Pulmonary artery endothelial cell (primary cell): ENCODE results near the gene DGKA. TPM values are rescaled to one million over a fixed set of nuclear protein-coding genes. Genes with fewer than 3 reads are reported as not detected.
A peak's percentile ranks its signal among the peaks of the same experiment; 100 is the strongest.
"Not testable (repeated sequence)": the region's sequence is repeated elsewhere in the genome, so short reads cannot be mapped to it uniquely, and the experiment has no call there.

Experiments used
- DNase-seq: peaks from one replicate; pipeline ENCODE4 v3.0.0-alpha.2; 2011; ENCODE audit warnings: low read depth, low spot score
- total RNA-seq: library from RNA; depleted of rRNA; stranded (reverse); fragments of >200 nt; gene quantifications from 2 replicates; pipeline ENCODE4 v1.2.3, GENCODE V29; 2014

Gene DGKA
- total RNA-seq, 1 donor from 2014 or later = 36.0 TPM

DNA sequence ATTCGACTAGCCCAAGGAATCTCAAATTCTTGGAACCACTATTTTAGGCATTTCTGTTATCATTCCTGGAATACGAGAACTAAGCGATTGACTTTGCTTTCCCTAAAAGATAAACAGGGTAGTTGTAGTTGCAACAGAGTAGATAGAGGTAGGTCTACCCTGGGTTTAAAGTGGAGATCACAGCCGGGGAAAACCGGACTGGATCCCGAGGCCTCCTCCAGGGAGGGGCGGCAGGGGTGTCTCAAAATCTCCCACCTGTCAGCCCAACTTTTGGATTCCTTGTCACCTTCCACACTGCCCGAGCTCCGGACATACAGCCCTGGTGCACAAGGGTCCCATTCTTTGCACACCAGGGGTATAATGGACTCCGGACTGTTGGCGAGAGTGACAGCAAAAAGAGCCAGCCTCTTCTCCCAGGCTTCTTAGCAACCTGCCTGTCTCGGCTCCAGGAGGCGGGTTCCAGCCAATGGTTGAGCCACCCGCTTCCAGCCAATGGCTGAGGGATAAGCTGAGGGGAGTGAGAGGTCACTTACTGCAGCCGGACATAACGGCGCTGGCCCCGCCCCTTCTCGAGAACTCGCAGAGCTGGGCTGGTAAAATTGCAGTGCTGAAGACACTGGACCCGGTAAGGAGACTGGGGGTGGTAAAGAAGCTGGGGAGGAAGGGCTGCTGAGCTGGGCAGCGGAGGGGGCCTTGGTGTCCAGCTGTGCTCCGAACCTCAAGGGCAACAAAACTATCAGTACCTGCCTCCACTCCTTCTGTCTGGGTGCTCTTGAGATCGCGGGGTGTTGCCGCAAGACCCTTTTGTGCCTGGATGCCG, 66.0 kb downstream of the DGKA start, which contains the start of gene SUOX:
Gene SUOX, plus strand, starts transcription at position 562 of the 820 bp plus-strand sequence. CDS start 4,946 bp downstream, outside the sequence.
- DNase-seq = peak; percentile 95

DNA sequence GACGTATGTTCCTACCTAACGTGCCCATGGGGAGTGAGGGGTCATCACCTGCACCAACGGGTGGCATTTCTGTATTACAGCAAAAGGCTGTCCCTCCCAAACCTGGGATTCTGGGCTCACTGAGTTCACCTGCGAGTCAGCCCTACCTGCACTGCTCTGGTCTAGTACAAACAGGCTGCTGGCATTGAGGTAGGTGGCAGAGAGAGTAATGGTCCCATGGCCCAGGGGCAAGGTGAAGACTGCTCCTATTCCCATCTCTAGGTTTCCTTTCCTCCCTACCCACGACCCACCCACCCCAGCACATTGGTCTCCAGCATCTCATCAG, 66.5 kb downstream of the DGKA start:
- DNase-seq = no peak

DNA sequence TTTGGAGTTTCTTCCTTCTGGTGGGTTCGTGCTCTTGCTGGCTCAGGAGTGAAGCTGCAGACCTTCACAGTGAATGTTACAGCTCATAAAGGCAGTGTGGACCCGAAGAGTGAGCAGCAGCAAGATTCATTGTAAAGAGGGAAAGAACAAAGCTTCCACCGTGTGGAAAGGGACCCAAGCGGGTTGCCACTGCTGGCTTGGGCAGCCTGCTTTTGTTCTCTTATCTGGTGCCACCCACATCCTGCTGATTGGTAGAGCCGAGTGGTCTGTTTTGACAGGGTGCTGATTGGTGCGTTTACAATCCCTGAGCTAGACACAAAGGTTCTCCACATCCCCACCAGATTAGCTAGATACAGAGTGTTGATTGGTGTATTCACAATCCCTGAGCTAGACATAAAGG, 68.6 kb downstream of the DGKA start:
- not testable (repeated sequence) for DNase-seq

DNA sequence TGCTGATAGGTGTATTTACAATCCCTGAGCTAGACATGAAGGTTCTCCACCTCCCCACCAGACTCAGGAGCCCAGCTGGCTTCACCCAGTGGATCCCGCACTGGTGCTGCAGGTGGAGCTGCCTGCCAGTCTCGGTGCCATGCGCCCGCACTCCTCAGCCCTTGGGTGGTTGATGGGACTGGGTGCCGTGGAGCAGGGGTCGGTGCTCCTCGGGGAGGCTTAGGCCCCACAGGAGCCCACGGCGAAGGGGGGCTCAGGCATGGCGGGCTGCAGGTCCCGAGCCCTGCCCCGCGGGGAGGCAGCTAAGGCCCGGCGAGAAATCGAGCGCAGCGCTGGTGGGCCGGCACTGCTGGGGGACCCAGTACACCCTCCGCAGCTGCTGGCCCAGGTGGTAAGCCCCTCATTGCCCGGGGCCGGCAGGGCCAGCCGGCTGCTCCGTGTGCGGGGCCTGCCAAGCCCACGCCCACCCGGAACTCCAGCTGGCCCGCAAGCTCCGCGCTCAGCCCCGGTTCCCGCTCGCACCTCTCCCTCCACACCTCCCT, 69.1 kb downstream of the DGKA start:
- DNase-seq = not testable (repeated sequence)

DNA sequence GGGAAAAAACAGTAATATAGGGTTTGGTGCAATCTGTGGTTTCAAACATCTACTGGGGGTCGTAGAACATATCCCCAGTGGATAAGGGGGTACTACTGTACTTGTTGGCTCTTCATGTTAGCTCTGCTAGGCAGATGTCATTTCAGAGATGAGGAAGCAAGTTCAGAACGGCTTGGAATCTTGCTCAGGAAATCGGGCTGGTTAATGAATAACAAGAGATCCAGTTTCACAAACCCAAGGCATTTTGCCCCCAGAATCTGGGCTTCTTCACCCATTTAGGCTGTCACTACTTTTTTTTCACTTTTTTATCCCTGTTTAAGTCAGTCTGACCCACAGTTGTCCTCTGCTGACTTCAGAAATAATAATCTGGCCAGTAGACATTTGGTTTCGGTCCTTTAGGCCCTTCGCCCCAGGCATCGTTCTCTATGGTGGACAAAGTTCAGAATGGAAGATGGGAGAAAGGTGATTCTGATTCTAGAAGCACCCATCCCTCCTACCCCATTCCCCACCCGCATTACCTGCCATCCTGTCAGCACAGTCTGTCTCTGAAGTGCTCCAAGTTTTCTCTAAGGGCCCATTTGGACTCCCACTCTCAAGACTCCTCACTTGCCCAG, 70.6 kb downstream of the DGKA start:
- DNase-seq = no peak

DNA sequence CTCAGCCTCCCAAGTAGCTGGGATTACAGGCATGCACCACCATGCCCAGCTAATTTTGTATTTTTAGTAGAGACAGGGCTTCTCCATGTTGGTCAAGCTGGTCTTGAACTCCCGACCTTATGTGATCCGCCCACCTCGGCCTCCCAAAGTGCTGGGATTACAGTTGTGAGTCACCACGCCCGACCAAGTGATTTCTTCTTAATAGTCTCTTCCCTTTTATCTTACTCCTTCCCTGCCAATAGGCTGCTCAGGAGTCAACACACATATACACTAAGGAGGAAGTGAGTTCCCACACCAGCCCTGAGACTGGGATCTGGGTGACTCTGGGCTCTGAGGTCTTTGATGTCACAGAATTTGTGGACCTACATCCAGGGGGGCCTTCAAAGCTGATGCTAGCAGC, 72.4 kb downstream of the DGKA start:
- DNase-seq = not testable (repeated sequence)

Other genes starting within 250 kb of the DGKA start
- gene ITGA7, start 223.3 kb upstream of the DGKA start, total RNA-seq = 0.04 and 0.20 TPM in 2 replicates
- 53.6 and 62.4 TPM in 2 replicates for gene BLOC1S1, start 215.1 kb upstream of the DGKA start, total RNA-seq
- gene RDH5, start 210.8 kb upstream of the DGKA start, total RNA-seq = 0.63 and 0.79 TPM in 2 replicates
- gene CD63, start 202.2 kb upstream of the DGKA start, total RNA-seq = 1,224 and 1,479 TPM in 2 replicates
- 3.6 and 5.1 TPM in 2 replicates for gene GDF11, start 188.0 kb upstream of the DGKA start, total RNA-seq
- gene SARNP, start 113.4 kb upstream of the DGKA start, total RNA-seq = 110 and 137 TPM in 2 replicates
- gene ORMDL2, start 113.1 kb upstream of the DGKA start, total RNA-seq = 30.9 and 38.2 TPM in 2 replicates
- gene DNAJC14, start 101.6 kb upstream of the DGKA start, total RNA-seq = 64.8 and 75.2 TPM in 2 replicates
- 0.42 and 0.46 TPM in 2 replicates for gene MMP19, start 88.2 kb upstream of the DGKA start, total RNA-seq
- 25.1 and 32.0 TPM in 2 replicates for gene PYM1, start 3.3 kb upstream of the DGKA start, total RNA-seq
- 0.33 and 0.42 TPM in 2 replicates for gene PMEL, start 34.9 kb downstream of the DGKA start, total RNA-seq
- gene CDK2, start 35.7 kb downstream of the DGKA start, total RNA-seq = 29.5 and 55.0 TPM in 2 replicates
- gene RAB5B, start 42.9 kb downstream of the DGKA start, total RNA-seq = 35.2 and 45.7 TPM in 2 replicates
- gene SUOX, start 66.1 kb downstream of the DGKA start, total RNA-seq = 13.8 and 23.2 TPM in 2 replicates
- 0.46 and 0.86 TPM in 2 replicates for gene IKZF4, start 89.9 kb downstream of the DGKA start, total RNA-seq
- gene RPS26, start 110.8 kb downstream of the DGKA start, total RNA-seq = 94.9 and 101 TPM in 2 replicates
- gene ERBB3, start 149.0 kb downstream of the DGKA start, total RNA-seq = 0.07 and 0.11 TPM in 2 replicates
- gene PA2G4, start 173.4 kb downstream of the DGKA start, total RNA-seq = 240 and 266 TPM in 2 replicates
- 2,515 and 3,966 TPM in 2 replicates for gene RPL41, start 185.5 kb downstream of the DGKA start, total RNA-seq
- gene ZC3H10, start 187.1 kb downstream of the DGKA start, total RNA-seq = 5.5 and 7.0 TPM in 2 replicates
- 313 and 330 TPM in 2 replicates for gene ESYT1, start 197.1 kb downstream of the DGKA start, total RNA-seq
- gene MYL6B, start 221.4 kb downstream of the DGKA start, total RNA-seq = 60.6 and 81.1 TPM in 2 replicates
- gene MYL6, start 227.2 kb downstream of the DGKA start, total RNA-seq = 2,535 and 2,553 TPM in 2 replicates